Epithelial cell of proximal tubule (primary cell): ENCODE results near the gene FHOD3. TPM values are rescaled to one million over a fixed set of nuclear protein-coding genes. Genes with fewer than 3 reads are reported as not detected.

Source experiments
- DNase-seq: peaks from one replicate; pipeline ENCODE4 v3.0.0-alpha.2; 2011; ENCODE audit warnings: low read depth
- H3K4me3 ChIP-seq: 2 replicates; pipeline ENCODE4 v1.5.1; 2011; ENCODE audit warnings: low read depth, mild to moderate bottlenecking, low read length
- CTCF ChIP-seq: conservative IDR thresholded peaks from 2 replicates; pipeline ENCODE4 v1.5.1; 2012; ENCODE audit warnings: low read depth, mild to moderate bottlenecking, low read length
- total RNA-seq: library from RNA; depleted of rRNA; stranded (reverse); fragments of >200 nt; gene quantifications from 2 replicates; pipeline ENCODE4 v1.2.3, GENCODE V29; 2015

FHOD3 gene
- total RNA-seq, 1 donor from 2014 or later = 27.3 TPM

- peak overlapping the region; percentile 4 for H3K4me3 ChIP-seq
- no peak for DNase-seq
- no peak for TF ChIP-seq CTCF
Measured at GRCh38 chr18:36419188-36419899, 121.8 kb downstream of the FHOD3 start.

GRCh38 chr18:36419900-36420531 lies 122.5 kb downstream of the FHOD3 start:
- peak; percentile 79 for DNase-seq
- peak overlapping the region; percentile 4 for H3K4me3 ChIP-seq
- peak; percentile 65 for TF ChIP-seq CTCF

- no peak for TF ChIP-seq CTCF
- no peak for DNase-seq
Measured at GRCh38 chr18:36420826-36421225, 123.3 kb downstream of the FHOD3 start.

GRCh38 chr18:36424741-36425142 lies 127.2 kb downstream of the FHOD3 start:
- TF ChIP-seq CTCF = peak; percentile 16
- no peak overlapping the region for H3K4me3 ChIP-seq
- no peak for DNase-seq

More at GRCh38 chr18:36420826-36421225, 123.3 kb downstream of the FHOD3 start:
- no peak overlapping the region for H3K4me3 ChIP-seq

GRCh38 chr18:36427369-36427768 lies 129.9 kb downstream of the FHOD3 start:
- no peak for DNase-seq
- H3K4me3 ChIP-seq = no peak overlapping the region
- TF ChIP-seq CTCF = no peak

GRCh38 chr18:36427831-36428230 lies 130.3 kb downstream of the FHOD3 start:
- no peak overlapping the region for H3K4me3 ChIP-seq
- DNase-seq = no peak
- TF ChIP-seq CTCF = no peak
